ENCODE data around the gene PXN.
A peak's percentile ranks its signal among the peaks of the same experiment; 100 is the strongest.

Gene PXN

GRCh38 chr12:120190985-120191480 lies 74.5 kb downstream of the PXN start (continued):
- TF ChIP-seq ZBTB8A (tag by site-specific recombination; IDR thresholded peaks at IDR 0.05) (no peak), ZNF214 (tag by site-specific recombination; IDR thresholded peaks at IDR 0.05; ENCODE audit: borderline replicate concordance) (no peak)

- ChIA-PET POLR2A (interaction anchor here (6.5 kb wide), 1 partner anchor 10 kb away, joined by 59 read pairs; the partner anchor contains the start of gene RPLP0), CTCF (interaction anchor here (0.6 to 1.9 kb wide), 3 partner anchors 11 to 360 kb away, joined by 3 to 8 read pairs (median 3); partner anchors contain the start of gene RPLP0)
- no peaks in the 10 kb centered on the region for H3K9me3 ChIP-seq (ENCODE audit: control insufficient read depth, insufficient read depth, low read depth, low read length)
- no peak overlapping the region for H3K27ac ChIP-seq (ENCODE audit: extremely low read depth, low read depth, low read length)
- H3K36me3 ChIP-seq (ENCODE audit: control insufficient read depth in 2 of 2, insufficient read depth in 1 of 2, low read length in 2 of 2) = peaks cover 40 to 61% of the 10 kb centered on the region in 2 experiments
- H3K4me3 ChIP-seq (ENCODE audit: low read depth, low read length) = no peak overlapping the region
- H3K4me1 ChIP-seq (ENCODE audit: control insufficient read depth, insufficient read depth, low read length) = no peaks in the 10 kb centered on the region
- TF ChIP-seq YY2 (tag by site-specific recombination; IDR thresholded peaks at IDR 0.05) (no peak), ZNF791 (tag by site-specific recombination; IDR thresholded peaks at IDR 0.05) (no peak), ZNF302 (tag by site-specific recombination; IDR thresholded peaks at IDR 0.05; ENCODE audit: low read depth) (no peak), IKZF3 (tag by site-specific recombination; IDR thresholded peaks at IDR 0.05) (no peak), ZNF169 (tag by site-specific recombination; IDR thresholded peaks at IDR 0.05) (no peak)
Measured at GRCh38 chr12:120190386-120190785, 75.1 kb downstream of the PXN start.

- TF ChIP-seq ZNF768 (tag by site-specific recombination; IDR thresholded peaks at IDR 0.05) (peak; percentile 79; the same call in 1 of the 2 replicates), ZNF785 (tag by site-specific recombination; IDR thresholded peaks at IDR 0.05) (no peak)
- POLR2A ChIA-PET = interaction anchor here (2.2 kb wide), 1 partner anchor 105 kb away, joined by 6 read pairs; the partner anchor contains the start of gene RNU4-2
- Histone ChIP-seq H3K4me3 (ENCODE audit: low read depth, low read length) (no peak overlapping the region), H3K27ac (ENCODE audit: extremely low read depth, low read depth, low read length) (no peak overlapping the region), H3K4me1 (ENCODE audit: control insufficient read depth, insufficient read depth, low read length) (no peaks in the 10 kb centered on the region), H3K36me3 (ENCODE audit: control insufficient read depth in 2 of 2, insufficient read depth in 1 of 2, low read length in 2 of 2) (peaks cover 47 to 93% of the 10 kb centered on the region in 2 experiments), H3K9me3 (ENCODE audit: control insufficient read depth, insufficient read depth, low read depth, low read length) (no peaks in the 10 kb centered on the region)
- CTCF ChIA-PET = interaction anchor here (0.9 kb wide), 1 partner anchor 14 kb away, joined by 4 read pairs; the partner anchor contains the start of gene RPLP0
Measured at GRCh38 chr12:120186654-120187053, 78.9 kb downstream of the PXN start.

GRCh38 chr12:120183211-120183631 lies 82.3 kb downstream of the PXN start:
- TF ChIP-seq ZNF335 (tag by site-specific recombination; conservative IDR thresholded peaks at IDR 0.05) (peak; percentile 83), ZNF157 (tag by site-specific recombination; IDR thresholded peaks at IDR 0.05) (no peak)
- H3K27ac ChIP-seq (ENCODE audit: extremely low read depth, low read depth, low read length) = no peak overlapping the region
- H3K36me3 ChIP-seq (ENCODE audit: control insufficient read depth in 2 of 2, insufficient read depth in 1 of 2, low read length in 2 of 2) = peaks cover 55 to 81% of the 10 kb centered on the region in 2 experiments
- no peak overlapping the region for H3K4me3 ChIP-seq (ENCODE audit: low read depth, low read length)
- POLR2A ChIA-PET = interaction anchor here (0.8 kb wide), 1 partner anchor 18 kb away, joined by 4 read pairs; the partner anchor contains the start of gene RPLP0
- H3K4me1 ChIP-seq (ENCODE audit: control insufficient read depth, insufficient read depth, low read length) = no peaks in the 10 kb centered on the region
- CTCF ChIA-PET = interaction anchor here (0.7 kb wide), 1 partner anchor 45 kb away, joined by 3 read pairs; no protein-coding TSS in a partner anchor
- no peaks in the 10 kb centered on the region for H3K9me3 ChIP-seq (ENCODE audit: control insufficient read depth, insufficient read depth, low read depth, low read length)

GRCh38 chr12:120181991-120182631 lies 83.4 kb downstream of the PXN start:
- POLR2A ChIA-PET = interaction anchor here (0.6 to 1.3 kb wide), 7 partner anchors 12 to 109 kb away, joined by 3 to 4 read pairs (median 3); partner anchors contain the start of gene RPLP0
- Histone ChIP-seq H3K9me3 (ENCODE audit: control insufficient read depth, insufficient read depth, low read depth, low read length) (no peaks in the 10 kb centered on the region), H3K4me1 (ENCODE audit: control insufficient read depth, insufficient read depth, low read length) (no peaks in the 10 kb centered on the region), H3K27ac (ENCODE audit: extremely low read depth, low read depth, low read length) (no peak overlapping the region), H3K36me3 (ENCODE audit: control insufficient read depth in 2 of 2, insufficient read depth in 1 of 2, low read length in 2 of 2) (peaks cover 52 to 82% of the 10 kb centered on the region in 2 experiments), H3K4me3 (ENCODE audit: low read depth, low read length) (no peak overlapping the region)
- CTCF ChIA-PET = interaction anchor here (0.6 to 0.7 kb wide), 2 partner anchors 32 to 46 kb away, joined by 3 read pairs; no protein-coding TSS in a partner anchor
- TF ChIP-seq ZNF473 (tag by site-specific recombination; IDR thresholded peaks at IDR 0.05) (no peak), ZNF600 (tag by site-specific recombination; IDR thresholded peaks at IDR 0.05) (peak; percentile 49; the same call in 1 of the 2 replicates), ZNF302 (tag by site-specific recombination; IDR thresholded peaks at IDR 0.05; ENCODE audit: low read depth) (no peak), ZNF596 (tag by site-specific recombination; IDR thresholded peaks at IDR 0.05) (no peak), ZNF24 (tag by site-specific recombination; IDR thresholded peaks at IDR 0.05) (0 out of 2 replicates have a peak, but pooled peaks have one; percentile 31), ZNF121 (tag by site-specific recombination; IDR thresholded peaks at IDR 0.05) (no peak), SP2 (tag by site-specific recombination; IDR thresholded peaks at IDR 0.05) (peak; percentile 49), ZNF324 (tag by site-specific recombination; IDR thresholded peaks at IDR 0.05) (0 out of 2 replicates have a peak, but pooled peaks have one; percentile 51), ZEB2 (tag by site-specific recombination; IDR thresholded peaks at IDR 0.05) (peak; percentile 48; the same call in 1 of the 2 replicates), PRDM10 (tag by site-specific recombination; IDR thresholded peaks at IDR 0.05) (0 out of 2 replicates have a peak, but pooled peaks have one; percentile 12), YY1 (tag by site-specific recombination; IDR thresholded peaks at IDR 0.05) (no peak)

Measured in HEK293 (cell line).